ENCODE data around the gene GTPBP4. TPM values are rescaled to one million over a fixed set of nuclear protein-coding genes. Genes with fewer than 3 reads are reported as not detected.

Gene GTPBP4
- total and polyA plus RNA-seq, 9 of the 15 experiments (the other 6 are each of a cell fraction or from before 2014, with no cell fraction given): 79.0 to 155 (median 128) TPM

GRCh38 chr10:1048732-1049424 lies 60.6 kb downstream of the GTPBP4 start, which contains the start of gene IDI1 (continued):
- TF ChIP-seq ZNF124 (CRISPR knock-in tag; IDR thresholded peaks at IDR 0.05) (no peak), ARHGAP35 (IDR thresholded peaks at IDR 0.05; ENCODE audit: partially characterized antibody) (no peak), SP2 (IDR thresholded peaks at IDR 0.05; ENCODE audit: extremely low read depth, low read depth, low read length, poor library complexity, severe bottlenecking) (peak; percentile 42), ZNF583 (CRISPR knock-in tag; IDR thresholded peaks at IDR 0.05) (no peak), BRCA1 (IDR thresholded peaks at IDR 0.05) (no peak), BRCA1 (CRISPR knock-in tag; IDR thresholded peaks at IDR 0.05) (no peak), CREB1 (IDR thresholded peaks at IDR 0.05) (peak; percentile 92), CREB1 (CRISPR knock-in tag; IDR thresholded peaks at IDR 0.05) (peak; percentile 90), ZNF695 (CRISPR knock-in tag; IDR thresholded peaks at IDR 0.05) (no peak), JUND (IDR thresholded peaks at IDR 0.05; ENCODE audit: borderline replicate concordance, low read depth, low read length) (peak; percentile 3; the same call in 1 of the 2 replicates), JUND (tag; IDR thresholded peaks at IDR 0.05; ENCODE audit: borderline replicate concordance, low read depth, low read length) (peak; percentile 2; the same call in 1 of the 3 replicates), ZC3H11A (IDR thresholded peaks at IDR 0.05; ENCODE audit: low read depth, low read length) (no peak), PYGO2 (tag; IDR thresholded peaks at IDR 0.05) (no peak), POLR2AphosphoS5 (IDR thresholded peaks at IDR 0.05; ENCODE audit: control insufficient read depth, insufficient read depth, low read depth, low read length) (peak; percentile 57; the same call in 1 of the 2 replicates), ZNF239 (CRISPR knock-in tag; IDR thresholded peaks at IDR 0.05) (no peak), HDAC1 (IDR thresholded peaks at IDR 0.05) (peak in 1 of 2 experiments; percentile 59; a peak in 2 of 4 replicates), PREB (CRISPR knock-in tag; IDR thresholded peaks at IDR 0.05) (no peak), HCFC1 (IDR thresholded peaks at IDR 0.05; ENCODE audit: low read depth, low read length) (peak; percentile 31), ZNF707 (CRISPR knock-in tag; conservative IDR thresholded peaks at IDR 0.05) (no peak), SNIP1 (IDR thresholded peaks at IDR 0.05; ENCODE audit: low read depth) (peak; percentile 71; the same call in 1 of the 2 replicates), TAF7 (tag; IDR thresholded peaks at IDR 0.05) (peak; percentile 67), HMG20B (CRISPR knock-in tag; IDR thresholded peaks at IDR 0.05) (no peak), GTF3C2 (IDR thresholded peaks at IDR 0.05; ENCODE audit: borderline replicate concordance, extremely low read depth, insufficient read length) (no peak), CGGBP1 (CRISPR knock-in tag; IDR thresholded peaks at IDR 0.05) (no peak)
- TF ChIP-seq, protein P1, sequence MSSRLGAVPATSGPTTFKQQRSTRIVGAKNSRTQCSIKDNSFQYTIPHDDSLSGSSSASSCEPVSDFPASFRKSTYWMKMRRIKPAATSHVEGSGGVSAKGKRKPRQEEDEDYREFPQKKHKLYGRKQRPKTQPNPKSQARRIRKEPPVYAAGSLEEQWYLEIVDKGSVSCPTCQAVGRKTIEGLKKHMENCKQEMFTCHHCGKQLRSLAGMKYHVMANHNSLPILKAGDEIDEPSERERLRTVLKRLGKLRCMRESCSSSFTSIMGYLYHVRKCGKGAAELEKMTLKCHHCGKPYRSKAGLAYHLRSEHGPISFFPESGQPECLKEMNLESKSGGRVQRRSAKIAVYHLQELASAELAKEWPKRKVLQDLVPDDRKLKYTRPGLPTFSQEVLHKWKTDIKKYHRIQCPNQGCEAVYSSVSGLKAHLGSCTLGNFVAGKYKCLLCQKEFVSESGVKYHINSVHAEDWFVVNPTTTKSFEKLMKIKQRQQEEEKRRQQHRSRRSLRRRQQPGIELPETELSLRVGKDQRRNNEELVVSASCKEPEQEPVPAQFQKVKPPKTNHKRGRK (tag; IDR thresholded peaks at IDR 0.05): no peak

All from K562 (cell line).